ENCODE data around the gene ACLY.
A peak's percentile ranks its signal among the peaks of the same experiment; 100 is the strongest.

ACLY gene

GRCh38 chr17:41959336-41960095 lies 40.8 kb upstream of the ACLY start:
- ChIA-PET POLR2A (interaction anchor here (0.9 to 3.5 kb wide), 7 partner anchors 30 to 271 kb away, joined by 3 to 25 read pairs (median 4); partner anchors contain the start of genes ACLY, EIF1, HAP1 and ODAD4), CTCF (interaction anchor here (0.5 to 12.1 kb wide), 36 partner anchors 10 to 568 kb away, joined by 3 to 142 read pairs (median 4); partner anchors contain the start of genes ACLY, DHX58, DNAJC7 and NKIRAS2)
- Histone ChIP-seq H3K9me3 (ENCODE audit: control insufficient read depth, insufficient read depth, low read depth, low read length) (no peaks in the 10 kb centered on the region), H3K4me1 (ENCODE audit: control insufficient read depth, insufficient read depth, low read length) (peaks cover 4% of the 10 kb centered on the region; the same call in 1 of the 2 replicates), H3K4me3 (ENCODE audit: low read depth, low read length) (no peak overlapping the region), H3K36me3 (ENCODE audit: control insufficient read depth in 2 of 2, insufficient read depth in 1 of 2, low read length in 2 of 2) (peaks cover 0 to 5% of the 10 kb centered on the region in 2 experiments; a peak in 2 of 3 replicates), H3K27ac (ENCODE audit: extremely low read depth, low read depth, low read length) (0 out of 2 replicates have a peak overlapping the region, but pooled peaks have one; percentile 4)
- TF ChIP-seq ZBTB1 (tag by site-specific recombination; IDR thresholded peaks at IDR 0.05) (no peak), ZNF23 (tag by site-specific recombination; IDR thresholded peaks at IDR 0.05; ENCODE audit: borderline replicate concordance) (no peak), ZIC2 (tag by site-specific recombination; IDR thresholded peaks at IDR 0.05) (peak; percentile 62), ZSCAN4 (tag by site-specific recombination; IDR thresholded peaks at IDR 0.05) (no peak), ZNF239 (tag by site-specific recombination; IDR thresholded peaks at IDR 0.05) (no peak), ZNF211 (tag by site-specific recombination; IDR thresholded peaks at IDR 0.05; ENCODE audit: low read depth) (no peak), HOXA7 (CRISPR knock-in tag; IDR thresholded peaks at IDR 0.05; ENCODE audit: borderline replicate concordance) (no peak), ZNF37A (tag by site-specific recombination; IDR thresholded peaks at IDR 0.05) (no peak), ZNF610 (tag by site-specific recombination; IDR thresholded peaks at IDR 0.05; ENCODE audit: borderline replicate concordance) (no peak), ZNF558 (tag by site-specific recombination; IDR thresholded peaks at IDR 0.05) (no peak), ZSCAN16 (tag by site-specific recombination; IDR thresholded peaks at IDR 0.05) (peak; percentile 93), ZNF19 (tag by site-specific recombination; IDR thresholded peaks at IDR 0.05; ENCODE audit: low read depth) (no peak), ZNF555 (tag by site-specific recombination; conservative IDR thresholded peaks at IDR 0.05) (no peak), GLI4 (tag by site-specific recombination; IDR thresholded peaks at IDR 0.05) (no peak), CTCF (tag by site-specific recombination; IDR thresholded peaks at IDR 0.05) (peak; percentile 65), ZNF747 (tag by site-specific recombination; IDR thresholded peaks at IDR 0.05) (no peak), ZNF473 (tag by site-specific recombination; IDR thresholded peaks at IDR 0.05) (no peak), ZNF791 (tag by site-specific recombination; IDR thresholded peaks at IDR 0.05) (no peak), ZNF16 (tag by site-specific recombination; IDR thresholded peaks at IDR 0.05; ENCODE audit: low read depth) (no peak), GLIS1 (tag by site-specific recombination; IDR thresholded peaks at IDR 0.05) (peak; percentile 50), ZNF132 (tag by site-specific recombination; IDR thresholded peaks at IDR 0.05; ENCODE audit: borderline replicate concordance) (no peak), ZNF335 (tag by site-specific recombination; conservative IDR thresholded peaks at IDR 0.05) (no peak)
- TF ChIP-seq, protein P1, sequence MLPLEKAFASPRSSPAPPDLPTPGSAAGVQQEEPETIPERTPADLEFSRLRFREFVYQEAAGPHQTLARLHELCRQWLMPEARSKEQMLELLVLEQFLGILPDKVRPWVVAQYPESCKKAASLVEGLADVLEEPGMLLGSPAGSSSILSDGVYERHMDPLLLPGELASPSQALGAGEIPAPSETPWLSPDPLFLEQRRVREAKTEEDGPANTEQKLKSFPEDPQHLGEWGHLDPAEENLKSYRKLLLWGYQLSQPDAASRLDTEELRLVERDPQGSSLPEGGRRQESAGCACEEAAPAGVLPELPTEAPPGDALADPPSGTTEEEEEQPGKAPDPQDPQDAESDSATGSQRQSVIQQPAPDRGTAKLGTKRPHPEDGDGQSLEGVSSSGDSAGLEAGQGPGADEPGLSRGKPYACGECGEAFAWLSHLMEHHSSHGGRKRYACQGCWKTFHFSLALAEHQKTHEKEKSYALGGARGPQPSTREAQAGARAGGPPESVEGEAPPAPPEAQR (tag by site-specific recombination; IDR thresholded peaks at IDR 0.05), result no peak
- TF ChIP-seq, protein P2, sequence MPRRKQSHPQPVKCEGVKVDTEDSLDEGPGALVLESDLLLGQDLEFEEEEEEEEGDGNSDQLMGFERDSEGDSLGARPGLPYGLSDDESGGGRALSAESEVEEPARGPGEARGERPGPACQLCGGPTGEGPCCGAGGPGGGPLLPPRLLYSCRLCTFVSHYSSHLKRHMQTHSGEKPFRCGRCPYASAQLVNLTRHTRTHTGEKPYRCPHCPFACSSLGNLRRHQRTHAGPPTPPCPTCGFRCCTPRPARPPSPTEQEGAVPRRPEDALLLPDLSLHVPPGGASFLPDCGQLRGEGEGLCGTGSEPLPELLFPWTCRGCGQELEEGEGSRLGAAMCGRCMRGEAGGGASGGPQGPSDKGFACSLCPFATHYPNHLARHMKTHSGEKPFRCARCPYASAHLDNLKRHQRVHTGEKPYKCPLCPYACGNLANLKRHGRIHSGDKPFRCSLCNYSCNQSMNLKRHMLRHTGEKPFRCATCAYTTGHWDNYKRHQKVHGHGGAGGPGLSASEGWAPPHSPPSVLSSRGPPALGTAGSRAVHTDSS (tag by site-specific recombination; IDR thresholded peaks at IDR 0.05), result no peak
- TF ChIP-seq, protein P3, sequence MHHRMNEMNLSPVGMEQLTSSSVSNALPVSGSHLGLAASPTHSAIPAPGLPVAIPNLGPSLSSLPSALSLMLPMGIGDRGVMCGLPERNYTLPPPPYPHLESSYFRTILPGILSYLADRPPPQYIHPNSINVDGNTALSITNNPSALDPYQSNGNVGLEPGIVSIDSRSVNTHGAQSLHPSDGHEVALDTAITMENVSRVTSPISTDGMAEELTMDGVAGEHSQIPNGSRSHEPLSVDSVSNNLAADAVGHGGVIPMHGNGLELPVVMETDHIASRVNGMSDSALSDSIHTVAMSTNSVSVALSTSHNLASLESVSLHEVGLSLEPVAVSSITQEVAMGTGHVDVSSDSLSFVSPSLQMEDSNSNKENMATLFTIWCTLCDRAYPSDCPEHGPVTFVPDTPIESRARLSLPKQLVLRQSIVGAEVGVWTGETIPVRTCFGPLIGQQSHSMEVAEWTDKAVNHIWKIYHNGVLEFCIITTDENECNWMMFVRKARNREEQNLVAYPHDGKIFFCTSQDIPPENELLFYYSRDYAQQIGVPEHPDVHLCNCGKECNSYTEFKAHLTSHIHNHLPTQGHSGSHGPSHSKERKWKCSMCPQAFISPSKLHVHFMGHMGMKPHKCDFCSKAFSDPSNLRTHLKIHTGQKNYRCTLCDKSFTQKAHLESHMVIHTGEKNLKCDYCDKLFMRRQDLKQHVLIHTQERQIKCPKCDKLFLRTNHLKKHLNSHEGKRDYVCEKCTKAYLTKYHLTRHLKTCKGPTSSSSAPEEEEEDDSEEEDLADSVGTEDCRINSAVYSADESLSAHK (tag by site-specific recombination; IDR thresholded peaks at IDR 0.05), result no peak
- TF ChIP-seq, protein P4, sequence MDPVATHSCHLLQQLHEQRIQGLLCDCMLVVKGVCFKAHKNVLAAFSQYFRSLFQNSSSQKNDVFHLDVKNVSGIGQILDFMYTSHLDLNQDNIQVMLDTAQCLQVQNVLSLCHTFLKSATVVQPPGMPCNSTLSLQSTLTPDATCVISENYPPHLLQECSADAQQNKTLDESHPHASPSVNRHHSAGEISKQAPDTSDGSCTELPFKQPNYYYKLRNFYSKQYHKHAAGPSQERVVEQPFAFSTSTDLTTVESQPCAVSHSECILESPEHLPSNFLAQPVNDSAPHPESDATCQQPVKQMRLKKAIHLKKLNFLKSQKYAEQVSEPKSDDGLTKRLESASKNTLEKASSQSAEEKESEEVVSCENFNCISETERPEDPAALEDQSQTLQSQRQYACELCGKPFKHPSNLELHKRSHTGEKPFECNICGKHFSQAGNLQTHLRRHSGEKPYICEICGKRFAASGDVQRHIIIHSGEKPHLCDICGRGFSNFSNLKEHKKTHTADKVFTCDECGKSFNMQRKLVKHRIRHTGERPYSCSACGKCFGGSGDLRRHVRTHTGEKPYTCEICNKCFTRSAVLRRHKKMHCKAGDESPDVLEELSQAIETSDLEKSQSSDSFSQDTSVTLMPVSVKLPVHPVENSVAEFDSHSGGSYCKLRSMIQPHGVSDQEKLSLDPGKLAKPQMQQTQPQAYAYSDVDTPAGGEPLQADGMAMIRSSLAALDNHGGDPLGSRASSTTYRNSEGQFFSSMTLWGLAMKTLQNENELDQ (tag by site-specific recombination; IDR thresholded peaks at IDR 0.05; ENCODE audit: low read depth), result no peak

All from HEK293 (cell line).